Calu3 (cell line): ENCODE results near the gene NRIP1. TPM values are rescaled to one million over a fixed set of nuclear protein-coding genes. Genes with fewer than 3 reads are reported as not detected.

ENCODE experiments used
- BruUV-seq: library from RNA; stranded (reverse); fragments of 400-500 nt; replicated peaks from 2 replicates; lab custom pipeline; 2021; lab: Mats Ljungman, UMichigan
- CTCF ChIA-PET: fragments of 300-600 bp; sonication (Branson Sonifier 250); formaldehyde crosslinking; loops from one replicate; lab custom pipeline; 2022; ENCODE audit warnings: antibody characterized with exemption; lab: Charles Lee
- DNase-seq: peaks from one replicate; pipeline ENCODE4 v3.0.0; 2022
- H3K27ac Mint-ChIP-seq: one replicate; pipeline ENCODE4 v1.8.0; 2022; ENCODE audit warnings: mixed read lengths; ENCODE audit not compliant: unreplicated experiment
- H3K27me3 Mint-ChIP-seq: one replicate; pipeline ENCODE4 v1.8.0; 2022; ENCODE audit warnings: mixed read lengths; ENCODE audit not compliant: unreplicated experiment
- H3K36me3 Mint-ChIP-seq: one replicate; pipeline ENCODE4 v1.8.0; 2022; ENCODE audit warnings: mild to moderate bottlenecking, moderate library complexity, mixed read lengths; ENCODE audit not compliant: insufficient read depth, unreplicated experiment
- H3K4me1 Mint-ChIP-seq: one replicate; pipeline ENCODE4 v1.8.0; 2022; ENCODE audit warnings: mild to moderate bottlenecking, low read depth, mixed read lengths; ENCODE audit not compliant: unreplicated experiment
- H3K4me3 Mint-ChIP-seq: one replicate; pipeline ENCODE4 v1.8.0; 2022; ENCODE audit warnings: mild to moderate bottlenecking, low read depth, moderate library complexity, mixed read lengths; ENCODE audit not compliant: unreplicated experiment
- H3K9me3 Mint-ChIP-seq: one replicate; pipeline ENCODE4 v1.8.0; 2022; ENCODE audit warnings: low read depth, mixed read lengths; ENCODE audit not compliant: unreplicated experiment
- CTCF ChIP-seq: fragments of 200-600 bp; IDR thresholded peaks from one replicate; pipeline ENCODE4 v1.8.0; 2022; ENCODE audit warnings: antibody characterized with exemption; ENCODE audit not compliant: unreplicated experiment
- intact Hi-C: fragments of 100-400 bp; cut with micrococcal nuclease; formaldehyde crosslinking; loops from one replicate; pipeline ENCODE4 v1.10.0; 2022; ENCODE audit not compliant: unreplicated experiment
- total RNA-seq: library from RNA; stranded (reverse); gene quantifications from 2 replicates; pipeline ENCODE4 v1.2.3, GENCODE V29; 2022

The NRIP1 gene
- total RNA-seq, 1 experiment from 2014 or later = 58.7 TPM

GRCh38 chr21:14993115-14993514 is 71.7 kb downstream of the NRIP1 start:
- BruUV-seq = no TSS peak
- TF ChIP-seq CTCF = no peak
- H3K4me3 Mint-ChIP-seq = no peak overlapping the region
- intact Hi-C loops = no loop called here
- CTCF ChIA-PET = interaction anchor here (0.6 kb wide), 1 partner anchor 131 kb away, joined by 4 read pairs; no protein-coding TSS in a partner anchor
- H3K27ac Mint-ChIP-seq = no peak overlapping the region
- no peaks in the 10 kb centered on the region for H3K9me3 Mint-ChIP-seq
- H3K4me1 Mint-ChIP-seq = peaks cover 45% of the 10 kb centered on the region
- peaks cover 31% of the 10 kb centered on the region for H3K36me3 Mint-ChIP-seq
- no peaks in the 10 kb centered on the region for H3K27me3 Mint-ChIP-seq
- DNase-seq = no peak

GRCh38 chr21:14991957-14992356 is 72.8 kb downstream of the NRIP1 start:
- peak overlapping the region; percentile 66 for H3K27ac Mint-ChIP-seq

GRCh38 chr21:14989359-14989758 is 75.4 kb downstream of the NRIP1 start:
- Mint-ChIP-seq H3K4me3 (no peak overlapping the region), H3K36me3 (peaks cover 24% of the 10 kb centered on the region), H3K27me3 (no peaks in the 10 kb centered on the region), H3K27ac (no peak overlapping the region), H3K9me3 (no peaks in the 10 kb centered on the region), H3K4me1 (peaks cover 33% of the 10 kb centered on the region)
- BruUV-seq = no TSS peak
- no peak for TF ChIP-seq CTCF
- no peak for DNase-seq
- CTCF ChIA-PET = no interaction called here
- intact Hi-C loops = no loop called here

More at GRCh38 chr21:14991957-14992356, 72.8 kb downstream of the NRIP1 start:
- Mint-ChIP-seq H3K9me3 (no peaks in the 10 kb centered on the region), H3K27me3 (no peaks in the 10 kb centered on the region), H3K4me3 (no peak overlapping the region), H3K36me3 (peaks cover 31% of the 10 kb centered on the region), H3K4me1 (peaks cover 45% of the 10 kb centered on the region)
- CTCF ChIA-PET = no interaction called here
- no peak for DNase-seq
- no peak for TF ChIP-seq CTCF
- intact Hi-C loops = no loop called here
- BruUV-seq = no TSS peak

GRCh38 chr21:14988760-14989159 is 76.0 kb downstream of the NRIP1 start:
- Mint-ChIP-seq H3K4me3 (no peak overlapping the region), H3K4me1 (peaks cover 33% of the 10 kb centered on the region), H3K27ac (no peak overlapping the region), H3K9me3 (no peaks in the 10 kb centered on the region), H3K27me3 (no peaks in the 10 kb centered on the region), H3K36me3 (peaks cover 24% of the 10 kb centered on the region)
- intact Hi-C loops = no loop called here
- TF ChIP-seq CTCF = no peak
- DNase-seq = no peak
- CTCF ChIA-PET = no interaction called here
- BruUV-seq = no TSS peak
